H1 (cell line): ENCODE data around the gene AK2. TPM values are rescaled to one million over a fixed set of nuclear protein-coding genes. Genes with fewer than 3 reads are reported as not detected.

Experiments used
- CTCF ChIA-PET: fragments of 300-600 bp; sonication (Branson Sonifier 250); formaldehyde crosslinking; loops from one replicate; lab custom pipeline; 2021; ENCODE audit not compliant: partially characterized antibody; lab: Charles Lee
- POLR2A ChIA-PET: fragments of 300-600 bp; sonication (Branson Sonifier 250); formaldehyde crosslinking; loops from one replicate; lab custom pipeline; 2021; ENCODE audit warnings: inconsistent platforms; ENCODE audit not compliant: partially characterized antibody; lab: Charles Lee
- DNase-seq, 2 experiments: peaks; one replicate each; pipeline versions ENCODE4 v3.0.0 to v3.0.0-alpha.2; 2010 to 2022; ENCODE audit warnings: low spot score in 2 of 2, low read depth in 1 of 2, mixed read lengths in 1 of 2
- FAIRE-seq: peaks from 2 replicates; lab custom pipeline; 2011; peaks lifted over from hg19 to GRCh38; lab: Jason Lieb, UNC
- H2AFZ ChIP-seq: 2 replicates; pipeline ENCODE4 v1.8.1; 2012; ENCODE audit warnings: low read length, inconsistent platforms
- H2AK5ac ChIP-seq: 2 replicates; pipeline ENCODE4 v1.6.1; 2013; ENCODE audit warnings: low read depth, low read length
- H2BK120ac ChIP-seq: replicated peaks from 2 replicates; pipeline ENCODE3; 2013; ENCODE audit warnings: low read depth, low read length, inconsistent platforms
- H2BK12ac ChIP-seq: 2 replicates; pipeline ENCODE4 v1.6.1; 2013; ENCODE audit warnings: low read depth, low read length
- H2BK15ac ChIP-seq: 2 replicates; pipeline ENCODE4 v1.6.1; 2013; ENCODE audit warnings: low read length
- H2BK20ac ChIP-seq: 2 replicates; pipeline ENCODE4 v1.6.1; 2013; ENCODE audit warnings: low read length
- H2BK5ac ChIP-seq: 2 replicates; pipeline ENCODE4 v1.6.1; 2013; ENCODE audit warnings: low read depth, low read length
- H3K14ac ChIP-seq: 2 replicates; pipeline ENCODE4 v1.6.1; 2013; ENCODE audit warnings: inconsistent platforms; ENCODE audit not compliant: insufficient read length
- H3K18ac ChIP-seq: 2 replicates; pipeline ENCODE4 v1.6.1; 2013; ENCODE audit warnings: low read length; ENCODE audit errors: extremely low read depth
- H3K23ac ChIP-seq: 2 replicates; pipeline ENCODE4 v1.6.1; 2013; ENCODE audit warnings: inconsistent platforms; ENCODE audit not compliant: insufficient read length
- H3K23me2 ChIP-seq: 2 replicates; pipeline ENCODE4 v1.6.1; 2013; ENCODE audit warnings: low read depth, low read length
- H3K27ac ChIP-seq: 2 replicates; pipeline ENCODE4 v1.6.1; 2011; ENCODE audit warnings: low read depth, low read length, inconsistent platforms
- H3K27me3 ChIP-seq, 4 experiments: replicated peaks in 1 of 4; 1 replicate in 1 of 4; 2 replicates in 3 of 4; pipeline versions ENCODE4 v1.6.1 to v1.8.1; 2011 to 2013; ENCODE audit warnings: low read length in 3 of 4, mild to moderate bottlenecking in 3 of 4, inconsistent platforms in 2 of 4, mixed read lengths in 2 of 4, moderate library complexity in 1 of 4; ENCODE audit not compliant: control insufficient read depth in 3 of 4, insufficient read depth in 3 of 4; ENCODE audit errors: extremely low read depth in 1 of 4
- H3K36me3 ChIP-seq, 4 experiments: 2 replicates each; pipeline versions ENCODE4 v1.6.1 to v1.8.1; 2011 to 2013; ENCODE audit warnings: mild to moderate bottlenecking in 4 of 4, low read length in 3 of 4, moderate library complexity in 2 of 4, control low read depth in 1 of 4, inconsistent platforms in 1 of 4; ENCODE audit not compliant: insufficient read depth in 4 of 4, control insufficient read depth in 2 of 4
- H3K4ac ChIP-seq: replicated peaks from 2 replicates; pipeline ENCODE3; 2013; ENCODE audit warnings: low read length, low read depth, mixed read lengths, inconsistent platforms; ENCODE audit not compliant: insufficient read length
- H3K4me1 ChIP-seq, 4 experiments: replicated peaks in 1 of 4; 1 replicate in 1 of 4; 2 replicates in 3 of 4; pipeline versions ENCODE4 v1.6.1 to v1.8.1; 2011 to 2013; ENCODE audit warnings: low read length in 3 of 4, inconsistent platforms in 2 of 4, mixed read lengths in 1 of 4; ENCODE audit not compliant: insufficient read depth in 4 of 4, control insufficient read depth in 3 of 4
- H3K4me2 ChIP-seq, 2 experiments: 2 replicates each; pipeline versions ENCODE4 v1.6.1 to v1.8.1; 2011 to 2013; ENCODE audit warnings: low read depth in 2 of 2, low read length in 2 of 2, control low read depth in 1 of 2, inconsistent platforms in 1 of 2, mild to moderate bottlenecking in 1 of 2; ENCODE audit not compliant: insufficient read depth in 1 of 2
- H3K4me3 ChIP-seq, 4 experiments: fragments of 200-600, 300-600 bp in 1 of 4; sonication (generic), shearing (Covaris generic), sonication (Bioruptor Twin) in 1 of 4; 2 replicates each; pipeline versions ENCODE4 v1.5.1 to v1.8.1; 2011 to 2016; ENCODE audit warnings: low read length in 4 of 4, low read depth in 3 of 4, control low read depth in 2 of 4, inconsistent platforms in 2 of 4, mild to moderate bottlenecking in 2 of 4, mixed read lengths in 1 of 4, moderate library complexity in 1 of 4; ENCODE audit not compliant: insufficient read depth in 2 of 4; ENCODE audit errors: extremely low read depth in 1 of 4
- H3K56ac ChIP-seq: replicated peaks from 2 replicates; pipeline ENCODE3; 2013; ENCODE audit warnings: low read depth, mild to moderate bottlenecking, mixed read lengths, low read length, inconsistent platforms; ENCODE audit not compliant: insufficient read length
- H3K79me1 ChIP-seq: 2 replicates; pipeline ENCODE4 v1.6.1; 2013; ENCODE audit warnings: low read depth, low read length, control low read depth
- H3K79me2 ChIP-seq, 2 experiments: 2 replicates each; pipeline versions ENCODE4 v1.6.1 to v1.8.1; 2012 to 2013; ENCODE audit warnings: low read length in 2 of 2, mild to moderate bottlenecking in 2 of 2, inconsistent platforms in 1 of 2; ENCODE audit not compliant: insufficient read depth in 2 of 2, control insufficient read depth in 1 of 2
- H3K9ac ChIP-seq, 4 experiments: replicated peaks in 1 of 4; 1 replicate in 1 of 4; 2 replicates in 3 of 4; pipeline versions ENCODE4 v1.6.1 to v1.8.1; 2011 to 2013; ENCODE audit warnings: low read depth in 3 of 4, low read length in 3 of 4, control low read depth in 2 of 4, mild to moderate bottlenecking in 2 of 4, moderate library complexity in 2 of 4, inconsistent platforms in 1 of 4; ENCODE audit errors: extremely low read depth in 1 of 4
- H3K9me3 ChIP-seq, 2 experiments: 2 replicates each; pipeline versions ENCODE4 v1.6.1 to v1.8.1; 2012 to 2013; ENCODE audit warnings: mild to moderate bottlenecking in 2 of 2, moderate library complexity in 2 of 2, control low read depth in 1 of 2, inconsistent platforms in 1 of 2, low read depth in 1 of 2, low read length in 1 of 2, mixed read lengths in 1 of 2; ENCODE audit not compliant: insufficient read depth in 2 of 2
- H4K20me1 ChIP-seq, 2 experiments: replicated peaks in 1 of 2; 2 replicates each; pipeline versions ENCODE3 to v1.8.1; 2011 to 2013; ENCODE audit warnings: inconsistent platforms in 2 of 2, low read length in 2 of 2, mild to moderate bottlenecking in 1 of 2; ENCODE audit not compliant: insufficient read depth in 2 of 2, control insufficient read depth in 1 of 2
- H4K5ac ChIP-seq: 2 replicates; pipeline ENCODE4 v1.6.1; 2013; ENCODE audit warnings: low read length, low read depth, mixed read lengths, inconsistent platforms; ENCODE audit not compliant: insufficient read length
- H4K8ac ChIP-seq: 2 replicates; pipeline ENCODE4 v1.8.0; 2013; ENCODE audit warnings: mild to moderate bottlenecking, moderate library complexity, low read length, inconsistent platforms; ENCODE audit not compliant: insufficient read depth; ENCODE audit errors: extremely low read depth
- H4K91ac ChIP-seq: replicated peaks from 2 replicates; pipeline ENCODE3; 2013; ENCODE audit warnings: low read length, mixed read lengths, inconsistent platforms; ENCODE audit not compliant: insufficient read length
- CBX5 ChIP-seq: fragments of 300-800, 300-1000 bp; sonication (generic); IDR thresholded peaks from 2 replicates; pipeline ENCODE4 v1.7.1; 2016; ENCODE audit warnings: antibody characterized with exemption, low read length, low read depth
- CEBPB ChIP-seq: IDR thresholded peaks from 2 replicates; pipeline ENCODE4 v1.6.1; 2012; ENCODE audit warnings: low read depth, low read length
- EP300 ChIP-seq, 2 experiments: IDR thresholded peaks; 1 replicate in 1 of 2; 2 replicates in 1 of 2; pipeline ENCODE4 v1.6.1; 2011 to 2012; ENCODE audit warnings: low read depth in 2 of 2, low read length in 2 of 2, mild to moderate bottlenecking in 2 of 2, borderline replicate concordance in 1 of 2, inconsistent platforms in 1 of 2, moderate library complexity in 1 of 2
- KDM4A ChIP-seq: IDR thresholded peaks from one replicate; pipeline ENCODE4 v1.7.1; 2012; ENCODE audit warnings: low read depth, mild to moderate bottlenecking, moderate library complexity, low read length, inconsistent platforms; ENCODE audit not compliant: severe bottlenecking
- POLR2AphosphoS5 ChIP-seq: IDR thresholded peaks from 2 replicates; pipeline ENCODE4 v1.6.1; 2011; ENCODE audit warnings: low read depth, low read length
- RAD21 ChIP-seq, 2 experiments: IDR thresholded peaks in 1 of 2; conservative IDR thresholded peaks in 1 of 2; 2 replicates each; pipeline ENCODE4 v1.6.1; 2011; ENCODE audit warnings: low read depth in 2 of 2, low read length in 2 of 2, improper control_type of control experiment in 1 of 2, inconsistent platforms in 1 of 2, mild to moderate bottlenecking in 1 of 2, moderate library complexity in 1 of 2
- SP1 ChIP-seq: IDR thresholded peaks from 2 replicates; pipeline ENCODE4 v1.6.1; 2011; ENCODE audit warnings: low read depth, low read length
- TAF1 ChIP-seq: IDR thresholded peaks from 2 replicates; pipeline ENCODE4 v1.6.1; 2011; ENCODE audit warnings: mild to moderate bottlenecking, low read depth, low read length
- TEAD4 ChIP-seq: IDR thresholded peaks from 2 replicates; pipeline ENCODE4 v1.6.1; 2012; ENCODE audit warnings: low read depth, low read length, inconsistent platforms, mixed read lengths
- WGBS, 2 experiments: shearing (Covaris generic) in 1 of 2; methylation state at CpG; one replicate each; pipeline versions ENCODE4 v1.1.6 to v1.1.7; 2013 to 2015; ENCODE audit warnings: low lambda C conversion rate in 2 of 2, mixed read lengths in 2 of 2, inconsistent platforms in 1 of 2, low coverage in 1 of 2, missing lambda C conversion rate in 1 of 2; ENCODE audit not compliant: insufficient replicate concordance in 2 of 2, insufficient coverage in 1 of 2, insufficient read length in 1 of 2; ENCODE audit errors: extremely low coverage in 1 of 2, missing lambda C conversion rate in 1 of 2; 5-methylcytosine and 5-hydroxymethylcytosine counted together
- polyA plus RNA-seq, 7 experiments: library from polyadenylated mRNA; depleted of rRNA in 3 of 7; stranded (reverse) in 5 of 7; unstranded in 2 of 7; fragments of >200 nt in 5 of 7; fragments of 200-250 nt in 2 of 7; gene quantifications; 1 replicate in 5 of 7; 2 replicates in 1 of 7; 4 replicates in 1 of 7; pipeline versions ENCODE4 v1.2.1 to v1.2.3, GENCODE V29; 2011 to 2013; ENCODE audit warnings: missing spikeins in 2 of 7, mixed read lengths in 2 of 7
- total RNA-seq: library from RNA; stranded (reverse); fragmentation: NEBNext Ultra II Directional; extraction: Animal tissue kit (Norgen Biotek cat#: 25700); gene quantifications from 2 replicates; pipeline ENCODE4 v1.2.1, GENCODE V29; 2021

Gene AK2
- total and polyA plus RNA-seq, 2 of the 8 experiments (the other 6 are each of a cell fraction or from before 2014, with no cell fraction given): 92.3 to 137 TPM

GRCh38 chr1:32992489-32993323, 44.0 kb downstream of the AK2 start:
- Histone ChIP-seq H3K36me3 (no peaks in the 10 kb centered on the region), H4K5ac (no peak overlapping the region), H3K79me1 (peaks cover 4% of the 10 kb centered on the region), H3K4me3 (no peak overlapping the region), H4K8ac (no peak overlapping the region; the same call in 1 of the 2 replicates), H3K14ac (no peak overlapping the region), H3K23ac (no peak overlapping the region), H3K4ac (no peak overlapping the region), H3K4me1 (peaks cover 0 to 15% (median 8%) of the 10 kb centered on the region in 4 experiments; a peak in 5 of 7 replicates), H4K20me1 (no peaks in the 10 kb centered on the region)
- TF ChIP-seq RAD21 (IDR thresholded peaks at IDR 0.05 in 1 of 2, conservative IDR thresholded peaks at IDR 0.05 in 1 of 2; ENCODE audit: low read depth in 2 of 2, low read length in 2 of 2) (0 out of 4 replicates have a peak, but pooled peaks of 1 of the 2 experiments have one; percentile 6), CEBPB (no peak), KDM4A (no peak), TAF1 (0 out of 2 replicates have a peak, but pooled peaks have one; percentile 32), CBX5 (no peak), EP300 (IDR thresholded peaks at IDR 0.05; ENCODE audit: borderline replicate concordance in 1 of 2, low read depth in 2 of 2, low read length in 2 of 2) (no peak), TEAD4 (peak; percentile 77; the same call in 1 of the 2 replicates), POLR2AphosphoS5 (no peak), SP1 (peak; percentile 43; the same call in 1 of the 2 replicates)
- TF ChIP-seq, all 59 proteins: peak for 4
- Histone ChIP-seq H3K23me2 (no peaks in the 10 kb centered on the region), H3K27ac (no peak overlapping the region; the same call in 1 of the 2 replicates), H2AK5ac (no peak overlapping the region), H3K27me3 (peaks cover 0 to 1% (median 0%) of the 10 kb centered on the region in 4 experiments; a peak in 1 of 7 replicates), H2BK15ac (no peak overlapping the region), H3K79me2 (no peaks in the 10 kb centered on the region; a peak in 1 of 4 replicates), H3K9me3 (no peaks in the 10 kb centered on the region), H2AFZ (no peak overlapping the region), H2BK20ac (0 out of 2 replicates have a peak overlapping the region, but pooled peaks have one; percentile 29), H3K56ac (no peak overlapping the region), H2BK120ac (no peak overlapping the region), H2BK12ac (peak overlapping the region; percentile 2), H3K4me2 (peak overlapping the region in 1 of 2 experiments; percentile 31; a peak in 1 of 4 replicates), H4K91ac (no peak overlapping the region), H2BK5ac (0 out of 2 replicates have a peak overlapping the region, but pooled peaks have one; percentile 56), H3K9ac (no peak overlapping the region), H3K18ac (no peak overlapping the region)
- DNase-seq (peak in 1 of 2 experiments; percentile 66), FAIRE-seq (no peak)
- ChIA-PET CTCF (interaction anchor here (0.9 to 6.8 kb wide), 14 partner anchors 9 to 100 kb away, joined by 3 to 44 read pairs (median 4); no protein-coding TSS in a partner anchor), POLR2A (interaction anchor here (1.0 to 2.7 kb wide), 7 partner anchors 7 to 28 kb away, joined by 3 to 12 read pairs (median 8); partner anchors contain the start of gene RNF19B)
- WGBS, 2 experiments: 82% methylated on average over 7 of the region's 7 CpGs; no CpG with 5 or more reads in 1 of the 2 experiments
